HG03520 (cell line): Measurements from ENCODE around the gene EIF4E1B.
A peak's percentile ranks its signal among the peaks of the same experiment; 100 is the strongest.

Source experiments
- ATAC-seq: cut with Tn5 transposase; IDR thresholded peaks from one replicate; pipeline ENCODE4 v1.9.1; 2021; ENCODE audit warnings: mild to moderate bottlenecking, moderate library complexity; ENCODE audit not compliant: unreplicated experiment

The EIF4E1B gene

GRCh38 chr5:176644878-176645670 lies 14.6 kb downstream of the EIF4E1B start:
- ATAC-seq: no peak

- ATAC-seq: no peak
These were observed 15.7 kb downstream of the EIF4E1B start for GRCh38 chr5:176646049-176646706.

GRCh38 chr5:176646707-176647029 lies 16.2 kb downstream of the EIF4E1B start:
- peak; percentile 2 for ATAC-seq

- peak; percentile 89 for ATAC-seq
These were observed 16.8 kb downstream of the EIF4E1B start, which contains the start of gene TSPAN17 for GRCh38 chr5:176647030-176647842. TSPAN17 (plus strand) TSS chr5:176647484; CDS start chr5:176647616, 132 bp downstream.

- ATAC-seq: no peak
These were observed 17.5 kb downstream of the EIF4E1B start for GRCh38 chr5:176647843-176648473.

- ATAC-seq: no peak
These were observed 18.2 kb downstream of the EIF4E1B start for GRCh38 chr5:176648474-176649194.

- no peak for ATAC-seq
These were observed 19.9 kb downstream of the EIF4E1B start for GRCh38 chr5:176650354-176650884.

GRCh38 chr5:176651472-176651980 lies 21.1 kb downstream of the EIF4E1B start:
- no peak for ATAC-seq

- ATAC-seq: no peak
These were observed 21.7 kb downstream of the EIF4E1B start for GRCh38 chr5:176652136-176652535.

- no peak for ATAC-seq
These were observed 23.2 kb downstream of the EIF4E1B start for GRCh38 chr5:176653401-176654385.

GRCh38 chr5:176654856-176655255 lies 24.4 kb downstream of the EIF4E1B start:
- no peak for ATAC-seq

- ATAC-seq: no peak
These were observed 26.1 kb downstream of the EIF4E1B start for GRCh38 chr5:176656467-176656990.

GRCh38 chr5:176658007-176658599 lies 27.6 kb downstream of the EIF4E1B start:
- ATAC-seq: peak; percentile 39

- ATAC-seq: no peak
These were observed 28.5 kb downstream of the EIF4E1B start for GRCh38 chr5:176658817-176659511.

- no peak for ATAC-seq
These were observed 29.0 kb downstream of the EIF4E1B start for GRCh38 chr5:176659512-176659839.

GRCh38 chr5:176659860-176660461 lies 29.5 kb downstream of the EIF4E1B start:
- no peak for ATAC-seq

- peak; percentile 12 for ATAC-seq
These were observed 30.0 kb downstream of the EIF4E1B start for GRCh38 chr5:176660530-176660859.
